NCI-H187 treated with DMSO at 0.1 percent for 48 hours (cell line): ENCODE measurements around the gene CMTM8.
"Not testable (repeated sequence)": the region's sequence is repeated elsewhere in the genome, so short reads cannot be mapped to it uniquely, and the experiment has no call there.

ENCODE experiments used
- DNase-seq: peaks from one replicate; lab custom pipeline; 2025; lab: John Stamatoyannopoulos, UW

CMTM8 gene

DNA sequence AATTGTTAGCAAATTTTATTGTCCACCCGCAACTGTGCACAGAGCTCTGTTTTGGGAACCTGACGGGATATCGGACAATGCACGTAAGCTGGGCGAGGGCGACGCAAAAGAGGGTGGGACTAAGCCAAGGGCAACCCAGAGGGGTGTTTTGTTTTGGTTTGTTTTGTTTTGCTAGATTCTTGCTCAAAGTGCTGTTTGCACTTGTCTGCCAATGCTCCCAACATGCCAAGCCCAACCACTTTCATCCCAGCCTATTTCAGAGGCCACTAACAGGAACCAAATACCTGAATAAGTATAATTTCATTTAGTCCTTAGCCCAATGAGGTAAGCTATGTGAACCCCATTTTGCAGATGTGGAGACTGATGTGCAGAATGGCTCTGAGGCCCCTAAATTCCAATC, 143.4 kb downstream of the CMTM8 start:
- no peak for DNase-seq

DNA sequence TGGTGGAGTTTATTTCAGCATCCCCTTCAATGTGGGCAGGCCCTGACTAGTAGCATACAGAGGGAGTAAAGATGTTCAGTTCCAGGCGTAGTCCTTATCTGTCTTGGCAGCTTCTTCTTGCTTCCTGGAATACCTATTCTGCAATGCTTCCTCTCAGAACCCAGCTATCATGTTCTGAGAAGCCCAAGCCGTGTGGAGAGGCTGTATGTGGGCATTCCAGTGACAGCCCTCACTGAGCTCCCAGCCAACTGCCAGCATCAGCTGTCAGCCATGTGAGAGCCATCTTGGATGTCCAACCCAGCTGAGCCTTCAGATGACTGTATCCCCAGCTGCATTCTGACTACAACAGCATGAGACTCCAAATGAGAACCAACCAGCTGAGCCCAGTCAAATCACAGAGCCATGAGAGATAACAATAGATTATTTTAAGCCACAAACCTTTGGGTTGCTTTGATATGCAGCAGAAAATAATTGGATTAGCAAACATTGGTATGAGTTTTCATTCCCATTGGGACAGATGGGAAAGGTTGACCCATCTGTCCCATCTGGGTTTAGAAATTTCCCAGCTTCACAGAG, 144.7 kb downstream of the CMTM8 start:
- DNase-seq = no peak

DNA sequence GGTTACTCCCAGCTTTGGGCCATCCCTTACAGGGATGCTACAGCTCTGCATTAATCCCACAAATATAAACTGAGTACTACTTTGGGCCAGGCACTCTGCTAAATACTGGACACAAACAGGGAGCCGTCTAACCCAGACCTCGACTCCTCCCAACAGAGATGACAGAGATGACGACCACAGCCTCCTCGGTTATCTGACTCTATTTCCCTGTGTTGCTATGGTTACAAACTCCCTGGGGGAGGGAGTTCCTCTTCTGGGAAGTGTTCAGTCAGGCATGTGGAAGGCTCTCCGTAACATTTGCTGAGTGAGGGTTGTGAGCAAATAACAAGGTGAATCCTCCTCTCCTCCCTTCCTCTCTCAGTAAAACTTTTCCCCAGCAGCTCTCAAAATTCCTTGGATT, 146.5 kb downstream of the CMTM8 start:
- DNase-seq = no peak

DNA sequence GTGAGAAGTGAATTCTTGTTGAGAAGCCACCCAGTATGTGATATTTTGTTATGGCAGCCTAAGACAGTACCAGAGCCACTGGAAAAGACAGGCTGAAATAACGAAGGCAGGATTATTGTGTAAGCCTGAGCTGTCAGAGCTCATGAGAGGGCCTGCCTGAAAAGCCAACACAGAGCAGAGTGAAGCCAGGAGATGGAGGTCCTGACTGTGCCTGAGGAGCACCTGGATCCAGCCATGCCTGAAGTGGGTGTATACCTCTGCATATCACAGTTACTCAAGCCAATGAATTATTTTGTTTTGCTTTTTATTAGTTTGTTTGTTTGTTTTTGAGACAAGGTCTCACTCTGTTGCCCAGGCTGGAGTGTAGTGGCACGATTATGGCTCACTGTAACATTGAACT, 149.0 kb downstream of the CMTM8 start:
- DNase-seq = no peak

DNA sequence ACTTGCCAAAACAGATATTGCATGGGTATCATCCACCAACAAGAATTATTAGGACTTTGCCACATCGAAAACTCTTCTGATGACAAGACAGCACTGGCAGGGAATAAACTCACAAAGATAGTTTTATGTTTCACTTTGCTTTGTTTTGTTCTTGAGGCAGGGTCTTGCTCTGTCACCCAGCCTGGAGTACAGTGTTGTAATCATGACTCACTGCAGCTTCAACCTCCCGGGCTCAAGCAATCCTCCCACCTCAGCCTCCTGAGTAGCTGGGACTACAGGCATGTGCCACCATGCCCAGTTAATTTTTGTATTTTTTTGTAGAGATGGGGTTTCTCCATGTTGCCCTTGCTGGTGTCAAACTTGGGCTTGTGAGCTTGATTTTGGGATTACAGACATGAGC, 151.1 kb downstream of the CMTM8 start:
- DNase-seq = not testable (repeated sequence)

DNA sequence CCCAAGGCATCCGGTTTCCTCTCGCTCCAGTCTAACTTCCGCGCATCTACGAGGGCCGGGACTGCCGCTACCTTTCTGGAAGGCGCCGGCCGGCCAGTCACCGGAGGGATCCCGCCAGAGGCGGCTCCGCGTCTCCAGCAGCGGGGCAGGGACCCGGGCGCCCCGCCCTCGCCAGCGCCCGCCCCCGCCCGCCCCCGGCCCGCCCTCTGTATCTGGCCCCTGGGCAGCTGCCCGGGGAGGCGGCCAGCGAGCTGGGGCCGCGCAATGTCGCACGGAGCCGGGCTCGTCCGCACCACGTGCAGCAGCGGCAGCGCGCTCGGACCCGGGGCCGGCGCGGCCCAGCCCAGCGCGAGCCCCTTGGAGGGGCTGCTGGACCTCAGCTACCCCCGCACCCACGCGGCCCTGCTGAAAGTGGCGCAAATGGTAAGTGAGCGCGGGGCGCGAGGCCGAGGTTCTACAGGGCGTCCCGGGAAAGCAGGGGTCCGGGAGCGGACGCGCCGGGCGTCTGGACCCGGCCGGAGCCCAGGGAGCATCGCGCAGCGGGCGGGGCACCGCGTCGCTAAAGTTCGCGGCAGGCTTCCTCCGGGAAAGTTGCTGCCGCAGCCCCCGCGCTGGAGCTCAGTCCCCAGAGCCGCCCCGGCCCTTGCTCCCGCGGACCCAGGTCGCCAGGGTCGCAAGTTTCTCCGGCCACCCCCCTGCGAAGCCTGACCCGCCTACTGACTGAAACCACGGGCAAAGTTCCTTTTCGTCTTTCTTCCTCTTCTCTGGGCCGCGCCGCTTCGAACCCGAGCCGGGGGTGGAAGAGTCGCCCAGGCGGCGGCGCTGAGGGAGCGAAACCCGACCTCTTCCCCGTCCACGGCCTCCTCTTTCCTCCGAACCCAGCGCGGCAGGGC, 153.4 kb downstream of the CMTM8 start, which contains the start of gene CMTM7:
Gene CMTM7, plus strand, starts transcription at position 211 of the 893 bp plus-strand sequence. Its CDS starts 54 bp downstream, at position 265.
- no peak for DNase-seq

DNA sequence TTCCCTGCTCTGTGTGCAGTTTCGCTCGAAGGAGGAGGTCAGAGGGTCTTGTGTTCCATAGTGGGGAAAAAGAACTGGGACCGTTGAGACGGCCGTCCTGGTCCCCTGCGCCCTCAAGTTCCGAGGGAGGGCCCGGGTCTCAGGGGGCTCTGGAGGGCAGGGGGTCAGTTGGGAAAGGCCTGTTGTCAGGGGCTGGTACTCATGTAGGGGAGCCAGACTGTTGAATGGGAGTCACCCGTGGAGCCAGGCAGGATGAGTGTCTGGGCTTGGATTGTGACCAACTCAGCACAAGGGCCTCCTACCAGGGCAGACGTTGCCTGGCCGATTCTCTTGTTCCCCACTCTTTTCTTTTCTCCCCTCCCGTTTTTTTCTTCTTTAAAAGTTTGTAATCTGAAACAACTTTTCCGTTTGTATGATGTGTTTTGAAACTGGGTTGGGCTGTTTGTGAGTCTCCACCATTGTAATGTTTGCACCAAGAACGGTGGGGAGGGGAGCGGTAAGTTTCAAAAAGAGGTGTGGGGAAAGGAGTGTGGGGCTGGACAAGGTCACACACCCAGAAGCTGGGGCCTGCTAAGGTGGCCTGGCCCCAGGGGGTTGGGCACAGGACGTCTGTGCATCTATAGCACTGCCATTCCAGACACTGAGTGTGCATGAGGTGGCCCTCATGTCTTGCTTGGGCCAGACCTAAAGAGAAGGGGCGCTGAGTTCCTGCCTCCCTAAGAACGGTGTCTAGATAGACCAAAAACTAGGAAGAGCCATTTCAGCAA, 154.2 kb downstream of the CMTM8 start:
- DNase-seq = no peak

DNA sequence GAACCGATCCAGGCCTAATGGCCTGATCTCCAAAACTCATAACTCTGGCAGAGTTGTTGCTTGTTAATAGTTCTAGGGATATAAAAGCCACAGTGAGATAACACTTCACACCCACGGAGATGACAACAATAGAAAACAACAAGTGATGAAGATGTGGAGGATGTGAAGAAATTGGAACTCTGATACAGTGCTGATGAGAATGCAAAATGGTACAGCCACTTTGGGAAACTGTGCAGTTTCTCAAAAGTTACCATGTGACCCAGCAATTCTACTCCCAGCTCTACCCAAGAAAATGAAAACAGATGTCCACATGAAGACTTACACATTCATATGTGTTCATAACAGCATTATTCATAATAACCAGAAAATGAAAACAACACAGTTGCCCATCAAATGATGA, 157.0 kb downstream of the CMTM8 start:
- no peak for DNase-seq

DNA sequence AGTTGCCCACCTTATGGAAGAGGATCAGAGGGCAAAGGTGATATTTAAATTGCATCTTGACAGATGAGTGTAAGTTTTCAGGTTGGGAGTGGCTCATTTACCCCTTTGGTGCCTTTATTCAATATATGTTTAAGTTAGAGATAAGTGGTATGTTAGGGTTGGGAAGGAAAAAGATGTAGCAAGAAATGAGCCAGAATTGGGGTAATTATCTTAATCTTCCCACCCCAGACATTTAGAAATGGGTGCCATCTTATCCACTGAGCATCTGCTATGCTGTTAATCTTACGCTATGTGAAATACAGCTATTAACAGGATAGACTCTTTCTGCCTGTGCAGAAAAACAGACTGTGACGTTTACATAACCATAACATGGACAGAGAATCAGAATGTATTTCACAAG, 159.5 kb downstream of the CMTM8 start:
- DNase-seq = no peak

DNA sequence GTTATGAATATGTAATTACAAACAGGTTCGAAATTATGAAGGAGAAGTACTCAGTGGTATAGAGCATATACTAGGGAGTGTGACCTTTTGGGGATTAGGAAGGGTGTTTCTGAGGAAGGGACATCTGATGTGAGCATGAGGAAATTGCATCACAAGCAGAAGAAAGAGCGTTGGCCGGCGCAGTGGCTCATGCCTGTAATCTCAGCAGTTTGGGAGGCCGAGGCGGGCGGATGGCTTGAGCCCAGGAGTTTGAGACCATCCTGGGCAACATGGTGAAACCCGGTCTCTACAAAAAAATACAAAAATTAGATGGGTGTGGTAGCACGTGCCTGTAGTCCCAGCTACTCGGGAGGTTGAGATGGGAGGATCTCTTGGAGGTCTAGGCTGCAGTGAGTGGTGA, 160.1 kb downstream of the CMTM8 start:
- DNase-seq = no peak

DNA sequence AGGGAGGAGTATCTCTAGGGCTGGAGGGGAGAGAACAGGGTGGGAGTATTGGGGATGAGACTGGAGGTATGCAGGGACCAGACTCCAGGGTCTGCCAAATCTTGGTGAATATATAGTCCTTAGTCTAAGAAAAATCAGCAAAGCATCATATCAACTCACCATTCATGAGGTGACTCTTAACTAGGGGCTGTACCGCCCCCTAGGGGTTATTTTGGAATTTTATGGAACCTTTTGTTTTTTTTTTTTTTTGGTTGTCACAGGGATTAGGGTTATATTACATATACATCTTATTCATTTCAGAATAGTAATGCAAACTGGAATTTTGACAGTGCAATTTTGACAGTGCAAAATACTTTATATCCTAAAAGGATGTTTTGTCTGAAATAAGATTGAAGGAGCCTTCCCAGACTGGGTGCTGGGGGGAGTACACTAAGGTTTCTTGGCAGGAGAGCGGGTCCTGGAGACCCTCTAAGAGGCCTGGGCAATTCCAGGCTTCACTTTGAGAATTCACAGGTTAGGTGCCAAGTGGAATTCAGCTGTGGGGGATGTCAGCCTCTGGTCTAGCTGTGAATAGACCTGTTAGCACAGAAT, 160.6 kb downstream of the CMTM8 start:
- DNase-seq = no peak

DNA sequence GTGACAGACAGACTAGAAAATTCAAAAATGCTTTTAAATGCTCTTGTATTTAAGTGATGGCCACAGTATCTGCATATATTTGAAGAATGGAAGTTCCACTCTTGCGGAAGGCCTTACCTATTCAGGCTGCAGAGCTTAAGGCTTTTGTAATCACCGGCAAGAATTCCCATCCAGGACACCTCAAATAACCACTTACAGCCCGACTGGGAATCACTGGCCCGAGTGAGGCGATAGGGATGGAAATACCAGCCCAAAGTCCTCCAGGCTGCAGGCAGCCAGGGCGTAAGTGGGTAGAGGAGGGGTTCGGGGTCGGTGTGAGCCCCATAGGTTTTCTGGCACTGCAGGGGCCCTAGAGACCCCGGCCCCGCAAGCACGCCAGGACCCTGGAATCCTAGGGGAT, 162.6 kb downstream of the CMTM8 start:
- no peak for DNase-seq

DNA sequence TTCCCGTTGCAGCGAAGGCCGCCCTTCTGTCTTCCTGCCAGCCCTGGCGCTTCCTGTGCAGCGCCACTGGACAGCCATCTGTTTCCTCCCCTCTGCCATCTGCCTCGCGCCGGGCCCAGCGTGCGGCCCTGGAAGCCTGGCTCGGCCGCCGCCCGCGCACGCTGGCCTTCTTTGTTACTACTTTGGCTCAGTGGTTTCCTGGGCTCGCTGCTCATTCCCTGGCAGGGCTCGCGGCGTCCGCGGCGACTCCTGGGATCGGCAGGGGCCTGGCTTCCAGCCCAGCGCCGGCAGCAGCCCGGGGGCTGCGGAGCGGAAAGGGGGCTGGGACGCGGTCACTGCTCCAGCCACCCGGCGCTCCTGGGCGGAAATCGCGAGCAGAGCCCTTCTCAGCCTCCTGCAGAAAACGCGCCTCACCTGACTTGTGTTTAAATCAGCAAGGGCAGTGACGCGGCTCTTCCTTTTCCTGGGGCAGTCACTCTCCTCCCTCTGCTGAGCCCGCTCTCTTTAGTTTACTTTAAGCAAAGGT, 163.1 kb downstream of the CMTM8 start:
- no peak for DNase-seq

DNA sequence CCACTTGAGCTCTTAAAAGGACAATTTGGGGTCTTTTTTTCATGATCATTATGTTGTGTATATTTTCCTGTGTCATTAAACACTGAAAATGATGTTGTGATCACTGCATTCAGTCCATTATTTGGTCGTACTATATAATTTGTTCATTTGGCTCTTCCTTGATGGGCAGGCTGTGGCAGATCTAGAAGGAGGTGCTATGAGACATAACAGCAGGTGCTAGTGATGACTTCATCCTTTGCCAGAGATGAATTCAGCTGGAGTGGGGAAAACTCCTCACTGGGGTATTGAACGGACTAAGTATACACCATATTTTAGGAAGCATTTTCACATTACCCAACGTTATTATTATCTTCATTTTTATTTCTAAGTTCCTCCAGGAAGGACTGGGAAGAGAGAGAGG, 165.2 kb downstream of the CMTM8 start:
- DNase-seq = no peak

DNA sequence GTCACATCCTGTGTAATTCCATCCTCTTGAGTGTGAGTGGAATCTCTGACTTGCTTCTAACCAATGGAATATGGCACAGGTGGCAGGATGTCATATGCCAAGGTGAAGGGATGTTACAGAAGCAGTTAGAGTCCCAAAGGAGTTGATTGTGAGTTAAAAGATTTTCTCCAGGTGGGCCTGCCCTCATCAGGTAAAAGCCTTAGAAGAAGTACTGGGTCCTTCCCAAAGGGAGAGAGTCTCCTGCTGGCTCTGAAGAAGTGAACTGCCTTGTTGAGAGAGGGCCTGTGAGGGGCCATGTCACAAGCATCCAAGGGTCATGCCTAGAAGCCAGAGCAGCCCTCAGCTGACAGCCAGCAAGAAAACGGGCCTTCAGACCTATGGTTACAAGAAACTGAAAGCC, 166.2 kb downstream of the CMTM8 start:
- no peak for DNase-seq

DNA sequence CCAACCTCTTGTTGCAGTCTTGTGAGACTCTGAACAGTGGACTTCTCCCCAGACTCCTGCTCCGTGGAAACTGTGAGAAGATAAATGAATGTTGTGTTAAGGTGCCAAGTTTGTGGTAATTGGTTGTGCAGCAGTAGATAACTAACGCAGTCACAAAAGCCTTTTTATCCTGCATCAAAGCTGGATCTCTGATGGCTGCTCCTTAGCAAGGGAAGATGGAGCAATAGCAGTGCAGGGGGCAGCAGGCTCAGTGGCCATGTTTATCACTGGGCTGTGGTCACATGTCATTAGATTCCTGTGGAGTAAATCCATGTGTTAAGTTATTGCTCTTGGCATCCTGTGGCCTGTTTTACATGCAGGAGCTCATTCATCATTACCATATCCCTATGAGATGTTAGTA, 166.7 kb downstream of the CMTM8 start:
- no peak for DNase-seq

DNA sequence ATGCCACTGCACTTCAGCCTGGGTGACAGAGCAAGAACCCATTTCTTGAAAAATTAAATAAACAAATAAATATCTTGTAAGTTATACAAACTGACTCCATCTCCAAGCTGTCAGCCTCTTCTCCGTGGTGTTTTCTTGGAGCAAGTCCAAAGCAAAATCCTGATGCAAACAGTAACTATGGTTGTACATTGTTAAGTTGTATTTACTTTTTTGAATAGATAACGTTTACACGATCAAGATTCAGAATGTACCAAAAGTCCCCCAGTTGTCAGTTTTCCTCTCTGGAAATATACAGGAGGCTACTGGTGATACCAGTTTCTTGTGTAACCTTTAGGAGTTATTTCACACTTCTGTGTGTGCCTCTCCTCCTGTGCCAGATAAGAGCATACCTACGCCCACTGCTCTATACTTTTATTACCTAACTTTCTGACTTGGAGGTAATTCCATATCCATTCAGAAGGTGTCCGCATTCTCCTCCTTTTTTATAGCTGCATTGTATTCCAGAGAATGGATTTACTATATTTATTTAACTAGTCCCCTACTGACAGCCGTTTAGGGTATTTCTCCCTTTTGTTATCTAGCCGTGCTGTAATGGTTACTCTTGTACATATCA, 167.3 kb downstream of the CMTM8 start:
- DNase-seq = no peak

DNA sequence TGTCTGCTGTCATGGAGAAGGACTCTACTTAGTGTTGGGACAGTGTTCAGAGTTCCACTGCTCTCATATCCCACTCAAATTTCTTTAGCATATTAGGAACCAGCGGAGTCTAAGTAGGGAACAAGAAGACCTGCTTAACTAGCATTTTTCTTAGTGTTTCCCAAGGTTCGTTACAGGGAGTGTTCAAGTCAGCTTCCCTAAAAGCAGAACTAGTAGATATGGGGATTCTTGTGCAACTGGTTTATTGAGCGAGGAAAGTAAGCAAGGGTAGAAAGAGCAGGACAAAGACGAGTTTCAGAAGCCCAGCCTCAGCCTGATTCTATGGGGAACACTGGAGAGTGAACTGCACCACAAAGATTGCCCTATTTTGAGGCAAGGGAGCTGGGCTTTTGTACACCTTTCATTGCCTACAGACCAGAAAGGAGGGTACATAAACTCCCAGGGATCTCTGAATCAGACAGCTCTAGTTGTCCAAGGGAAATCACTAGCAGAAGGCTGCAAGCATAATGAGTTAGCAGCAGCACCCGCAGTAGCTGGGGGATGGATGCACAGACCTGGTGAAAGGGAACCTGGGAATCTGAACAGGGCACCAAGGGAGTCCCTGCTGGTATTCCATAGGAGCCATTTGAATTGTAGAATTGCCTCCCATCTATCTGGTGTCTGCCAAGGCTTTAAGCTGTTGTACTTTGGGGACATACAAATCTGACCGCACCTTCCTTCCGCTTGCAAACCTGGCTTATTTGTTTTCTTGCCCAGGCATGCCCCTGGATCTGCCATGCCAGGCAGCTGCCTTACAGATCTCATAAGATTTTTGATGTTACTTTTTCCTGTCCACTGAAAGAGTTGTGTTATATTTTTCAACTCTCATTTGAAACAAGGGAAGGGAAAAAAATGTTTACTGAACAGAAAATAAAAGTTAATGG, 168.3 kb downstream of the CMTM8 start:
- DNase-seq = no peak

DNA sequence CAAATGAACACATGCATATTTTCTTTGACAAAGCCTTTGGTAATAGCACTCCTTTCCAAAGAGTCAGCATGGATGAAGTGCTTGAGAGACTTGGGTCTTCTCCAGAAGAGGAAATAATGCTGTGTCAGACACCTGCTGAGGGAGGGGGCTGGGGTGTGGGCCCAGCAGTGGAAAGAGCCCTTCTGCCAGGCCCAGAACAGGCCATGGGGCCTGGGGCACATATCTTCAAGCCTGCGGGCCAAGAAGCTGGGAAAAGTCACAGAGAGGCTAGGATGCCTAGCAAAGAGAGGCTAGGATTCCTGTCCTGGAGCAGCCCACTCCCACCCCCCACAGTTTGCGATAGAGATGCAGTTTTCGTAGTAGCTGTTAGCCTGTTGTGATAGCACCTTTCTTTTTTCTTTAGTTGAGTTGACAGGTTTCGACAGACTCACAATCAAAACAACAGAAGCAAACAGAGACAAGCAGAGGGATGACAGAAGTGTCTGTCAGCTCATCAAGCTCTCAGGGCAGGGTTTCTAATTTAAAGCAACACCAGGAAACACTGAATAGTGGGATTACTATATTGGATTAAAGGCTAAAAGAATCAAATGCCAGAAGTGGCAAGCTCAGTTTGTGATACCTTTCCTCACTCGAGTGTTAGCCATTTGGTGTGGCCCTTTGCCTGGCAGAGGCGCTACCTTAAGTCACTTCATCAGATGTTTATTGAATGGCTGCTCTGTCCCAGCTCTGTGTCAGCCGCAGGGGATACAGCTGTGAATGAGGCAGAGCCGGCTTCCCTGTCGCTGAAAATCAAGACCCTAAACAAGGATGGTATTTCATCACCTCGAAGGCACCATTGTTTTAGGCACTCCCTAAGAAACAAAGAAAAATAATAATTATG, 172.1 kb downstream of the CMTM8 start:
- no peak for DNase-seq

DNA sequence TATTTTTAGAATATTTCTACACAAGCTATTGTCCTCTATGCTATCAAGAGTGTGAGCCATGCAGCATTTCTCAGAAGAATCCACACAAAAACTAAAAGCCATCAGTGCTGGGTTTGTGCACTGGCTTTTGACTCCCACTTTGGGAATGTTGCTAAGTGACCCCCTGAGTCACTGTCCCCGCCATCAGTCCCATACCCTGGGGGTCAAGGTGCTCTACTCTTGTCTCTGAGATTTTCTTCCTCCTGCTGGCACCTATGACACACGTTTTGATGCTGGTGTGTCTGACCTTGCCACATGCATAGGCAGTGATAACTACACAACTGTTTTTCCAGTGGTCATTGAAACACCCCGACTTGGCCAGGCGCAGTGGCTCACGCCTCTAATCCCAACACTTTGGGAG, 173.0 kb downstream of the CMTM8 start:
- DNase-seq = no peak
